Caco-2 (cell line): Measurements from ENCODE around the gene FUT9. TPM values are rescaled to one million over a fixed set of nuclear protein-coding genes. Genes with fewer than 3 reads are reported as not detected.

Experiments
- BruUV-seq: library from RNA; stranded (reverse); fragments of 400-500 nt; replicated peaks from 2 replicates; lab custom pipeline; 2021; lab: Mats Ljungman, UMichigan
- CTCF ChIA-PET: fragments of 300-600 bp; sonication (Branson Sonifier 250); formaldehyde crosslinking; loops from one replicate; lab custom pipeline; 2022; ENCODE audit warnings: antibody characterized with exemption; lab: Charles Lee
- POLR2A ChIA-PET: fragments of 300-600 bp; sonication (Branson Sonifier 250); formaldehyde crosslinking; loops from one replicate; lab custom pipeline; 2022; ENCODE audit warnings: antibody characterized with exemption; lab: Charles Lee
- DNase-seq, 2 experiments: peaks; one replicate each; pipeline versions ENCODE4 v3.0.0 to v3.0.0-alpha.2; 2020 to 2022
- H3K27me3 ChIP-seq: replicated peaks from 2 replicates; pipeline ENCODE4 v1.6.0; 2011; ENCODE audit warnings: low read length; ENCODE audit not compliant: control insufficient read depth, insufficient read depth
- H3K36me3 ChIP-seq: 2 replicates; pipeline ENCODE4 v1.5.1; 2011; ENCODE audit warnings: low read length; ENCODE audit not compliant: control insufficient read depth, insufficient read depth
- H3K4me1 ChIP-seq: fragments of 250-450 bp; sonication (Bioruptor Pico); 2 replicates; pipeline ENCODE4 v1.5.1; 2020; ENCODE audit warnings: mild to moderate bottlenecking
- H3K4me3 ChIP-seq: 2 replicates; pipeline ENCODE4 v1.5.1; 2011; ENCODE audit warnings: low read depth, mild to moderate bottlenecking, control low read depth, low read length
- H3K9me3 ChIP-seq: fragments of 250-450 bp; sonication (Bioruptor Pico); 2 replicates; pipeline ENCODE4 v1.5.1; 2020; ENCODE audit warnings: mild to moderate bottlenecking, moderate library complexity
- H3K27ac Mint-ChIP-seq: one replicate; pipeline ENCODE4 v1.8.0; 2022; ENCODE audit warnings: mixed read lengths; ENCODE audit not compliant: unreplicated experiment
- H3K27me3 Mint-ChIP-seq: one replicate; pipeline ENCODE4 v1.8.0; 2022; ENCODE audit warnings: mixed read lengths; ENCODE audit not compliant: insufficient read depth, unreplicated experiment
- H3K36me3 Mint-ChIP-seq: one replicate; pipeline ENCODE4 v1.8.0; 2022; ENCODE audit warnings: mild to moderate bottlenecking, mixed read lengths; ENCODE audit not compliant: insufficient read depth, unreplicated experiment
- H3K4me1 Mint-ChIP-seq: one replicate; pipeline ENCODE4 v1.8.0; 2022; ENCODE audit warnings: low read depth, mixed read lengths; ENCODE audit not compliant: unreplicated experiment
- H3K4me3 Mint-ChIP-seq: one replicate; pipeline ENCODE4 v1.8.0; 2022; ENCODE audit warnings: mild to moderate bottlenecking, moderate library complexity, mixed read lengths; ENCODE audit not compliant: unreplicated experiment
- H3K9me3 Mint-ChIP-seq: one replicate; pipeline ENCODE4 v1.8.0; 2022; ENCODE audit warnings: mixed read lengths; ENCODE audit not compliant: unreplicated experiment
- intact Hi-C: fragments of 100-400 bp; cut with micrococcal nuclease; formaldehyde crosslinking; loops from one replicate; pipeline ENCODE4 v1.10.0; 2022; ENCODE audit not compliant: unreplicated experiment
- total RNA-seq: library from RNA; stranded (reverse); gene quantifications from 2 replicates; pipeline ENCODE4 v1.2.3, GENCODE V29; 2022
- TF ChIP-seq, protein P1 (sequence below), 2 experiments: fragments of 200-600 bp in 1 of 2; IDR thresholded peaks; 1 replicate in 1 of 2; 2 replicates in 1 of 2; pipeline versions ENCODE4 v1.5.1 to v1.8.0; 2011 to 2022; ENCODE audit warnings: antibody characterized with exemption in 1 of 2, control low read depth in 1 of 2, inconsistent platforms in 1 of 2, low read depth in 1 of 2, low read length in 1 of 2, mild to moderate bottlenecking in 1 of 2, moderate library complexity in 1 of 2; ENCODE audit not compliant: insufficient read depth in 1 of 2, severe bottlenecking in 1 of 2, unreplicated experiment in 1 of 2

Gene FUT9
- total RNA-seq, 1 experiment from 2014 or later = 0.11 TPM

- Mint-ChIP-seq H3K36me3 (no peaks in the 10 kb centered on the region), H3K27ac (no peak overlapping the region), H3K9me3 (peaks cover 4% of the 10 kb centered on the region), H3K27me3 (no peaks in the 10 kb centered on the region), H3K4me1 (no peaks in the 10 kb centered on the region), H3K4me3 (no peak overlapping the region)
- TF ChIP-seq, protein P1, sequence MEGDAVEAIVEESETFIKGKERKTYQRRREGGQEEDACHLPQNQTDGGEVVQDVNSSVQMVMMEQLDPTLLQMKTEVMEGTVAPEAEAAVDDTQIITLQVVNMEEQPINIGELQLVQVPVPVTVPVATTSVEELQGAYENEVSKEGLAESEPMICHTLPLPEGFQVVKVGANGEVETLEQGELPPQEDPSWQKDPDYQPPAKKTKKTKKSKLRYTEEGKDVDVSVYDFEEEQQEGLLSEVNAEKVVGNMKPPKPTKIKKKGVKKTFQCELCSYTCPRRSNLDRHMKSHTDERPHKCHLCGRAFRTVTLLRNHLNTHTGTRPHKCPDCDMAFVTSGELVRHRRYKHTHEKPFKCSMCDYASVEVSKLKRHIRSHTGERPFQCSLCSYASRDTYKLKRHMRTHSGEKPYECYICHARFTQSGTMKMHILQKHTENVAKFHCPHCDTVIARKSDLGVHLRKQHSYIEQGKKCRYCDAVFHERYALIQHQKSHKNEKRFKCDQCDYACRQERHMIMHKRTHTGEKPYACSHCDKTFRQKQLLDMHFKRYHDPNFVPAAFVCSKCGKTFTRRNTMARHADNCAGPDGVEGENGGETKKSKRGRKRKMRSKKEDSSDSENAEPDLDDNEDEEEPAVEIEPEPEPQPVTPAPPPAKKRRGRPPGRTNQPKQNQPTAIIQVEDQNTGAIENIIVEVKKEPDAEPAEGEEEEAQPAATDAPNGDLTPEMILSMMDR (IDR thresholded peaks at IDR 0.05; ENCODE audit: insufficient read depth in 1 of 2, low read depth in 1 of 2, low read length in 1 of 2, severe bottlenecking in 1 of 2, unreplicated experiment in 1 of 2) = no peak
- intact Hi-C loops = no loop called here
- H3K4me3 ChIP-seq = no peak overlapping the region
- no peaks in the 10 kb centered on the region for H3K36me3 ChIP-seq
- H3K4me1 ChIP-seq = no peaks in the 10 kb centered on the region
- no TSS peak for BruUV-seq
- H3K9me3 ChIP-seq = no peaks in the 10 kb centered on the region
- ChIA-PET POLR2A (no interaction called here), CTCF (no interaction called here)
- no peaks in the 10 kb centered on the region for H3K27me3 ChIP-seq
- no peak for DNase-seq
Observed at GRCh38 chr6:96058082-96058481, 42.3 kb downstream of the FUT9 start.

DNA sequence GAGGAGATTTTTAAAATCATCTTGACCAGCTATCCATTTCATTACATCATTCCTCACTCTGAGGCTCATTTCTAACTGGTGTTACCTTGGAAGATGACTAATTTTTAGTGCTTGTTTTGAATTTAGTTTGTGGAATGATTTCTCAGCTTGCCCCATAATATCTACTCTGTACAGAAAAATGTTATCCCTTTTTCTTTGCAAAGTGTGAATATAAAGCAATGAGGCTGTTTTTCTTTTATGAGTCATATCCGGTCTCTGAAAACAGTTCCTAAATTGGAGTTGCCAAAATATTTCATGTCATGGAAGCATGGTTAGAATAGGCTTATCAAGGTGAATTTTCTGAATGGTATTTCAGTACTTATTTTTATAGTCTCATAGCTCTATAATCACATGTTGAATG, 43.8 kb downstream of the FUT9 start:
- intact Hi-C loops = no loop called here
- DNase-seq = no peak
- H3K36me3 ChIP-seq = no peaks in the 10 kb centered on the region
- TF ChIP-seq, protein P1 (IDR thresholded peaks at IDR 0.05; ENCODE audit: insufficient read depth in 1 of 2, low read depth in 1 of 2, low read length in 1 of 2, severe bottlenecking in 1 of 2, unreplicated experiment in 1 of 2) = no peak
- H3K4me3 ChIP-seq = no peak overlapping the region
- H3K4me3 Mint-ChIP-seq = no peak overlapping the region
- no TSS peak for BruUV-seq
- ChIA-PET POLR2A (no interaction called here), CTCF (no interaction called here)
- H3K36me3 Mint-ChIP-seq = no peaks in the 10 kb centered on the region
- H3K9me3 ChIP-seq = no peaks in the 10 kb centered on the region
- no peaks in the 10 kb centered on the region for H3K4me1 Mint-ChIP-seq
- H3K27me3 ChIP-seq = no peaks in the 10 kb centered on the region
- no peaks in the 10 kb centered on the region for H3K27me3 Mint-ChIP-seq
- H3K4me1 ChIP-seq = no peaks in the 10 kb centered on the region
- H3K9me3 Mint-ChIP-seq = peaks cover 9% of the 10 kb centered on the region
- no peak overlapping the region for H3K27ac Mint-ChIP-seq

DNA sequence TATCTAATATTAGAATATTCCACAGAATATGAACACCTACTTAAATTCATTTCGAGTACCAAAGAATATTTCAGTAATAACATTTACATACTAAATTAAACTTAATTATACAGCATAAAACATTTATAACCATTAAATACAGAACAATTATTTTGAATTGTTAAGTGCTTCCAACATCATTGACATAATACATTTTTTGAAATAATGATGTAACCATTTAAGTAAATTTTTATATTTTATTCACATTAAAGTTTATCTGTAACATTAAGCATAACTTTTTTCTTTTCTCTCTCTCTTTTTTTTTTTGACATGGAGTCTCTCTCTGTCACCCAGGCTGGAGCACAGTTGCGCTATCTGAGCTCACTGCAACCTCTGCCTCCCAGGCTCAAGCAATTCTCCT, 44.5 kb downstream of the FUT9 start:
- peaks cover 9% of the 10 kb centered on the region for H3K9me3 Mint-ChIP-seq
- no peaks in the 10 kb centered on the region for H3K36me3 ChIP-seq
- ChIA-PET POLR2A (no interaction called here), CTCF (no interaction called here)
- H3K4me1 Mint-ChIP-seq = no peaks in the 10 kb centered on the region
- H3K9me3 ChIP-seq = no peaks in the 10 kb centered on the region
- H3K4me3 Mint-ChIP-seq = no peak overlapping the region
- DNase-seq = no peak
- H3K27ac Mint-ChIP-seq = no peak overlapping the region
- intact Hi-C loops = no loop called here
- H3K4me3 ChIP-seq = no peak overlapping the region
- TF ChIP-seq, protein P1 (IDR thresholded peaks at IDR 0.05; ENCODE audit: insufficient read depth in 1 of 2, low read depth in 1 of 2, low read length in 1 of 2, severe bottlenecking in 1 of 2, unreplicated experiment in 1 of 2) = no peak
- no peaks in the 10 kb centered on the region for H3K36me3 Mint-ChIP-seq
- BruUV-seq = no TSS peak
- no peaks in the 10 kb centered on the region for H3K27me3 ChIP-seq
- H3K4me1 ChIP-seq = no peaks in the 10 kb centered on the region
- H3K27me3 Mint-ChIP-seq = no peaks in the 10 kb centered on the region
